Fibroblast of upper back skin (primary cell): ENCODE results near the gene RNF149.
A peak's percentile ranks its signal among the peaks of the same experiment; 100 is the strongest.
"Not testable (repeated sequence)": the region's sequence is repeated elsewhere in the genome, so short reads cannot be mapped to it uniquely, and the experiment has no call there.

Experiments
- DNase-seq: peaks from one replicate; pipeline ENCODE4 v3.0.0-alpha.2; 2013

Gene RNF149

DNA sequence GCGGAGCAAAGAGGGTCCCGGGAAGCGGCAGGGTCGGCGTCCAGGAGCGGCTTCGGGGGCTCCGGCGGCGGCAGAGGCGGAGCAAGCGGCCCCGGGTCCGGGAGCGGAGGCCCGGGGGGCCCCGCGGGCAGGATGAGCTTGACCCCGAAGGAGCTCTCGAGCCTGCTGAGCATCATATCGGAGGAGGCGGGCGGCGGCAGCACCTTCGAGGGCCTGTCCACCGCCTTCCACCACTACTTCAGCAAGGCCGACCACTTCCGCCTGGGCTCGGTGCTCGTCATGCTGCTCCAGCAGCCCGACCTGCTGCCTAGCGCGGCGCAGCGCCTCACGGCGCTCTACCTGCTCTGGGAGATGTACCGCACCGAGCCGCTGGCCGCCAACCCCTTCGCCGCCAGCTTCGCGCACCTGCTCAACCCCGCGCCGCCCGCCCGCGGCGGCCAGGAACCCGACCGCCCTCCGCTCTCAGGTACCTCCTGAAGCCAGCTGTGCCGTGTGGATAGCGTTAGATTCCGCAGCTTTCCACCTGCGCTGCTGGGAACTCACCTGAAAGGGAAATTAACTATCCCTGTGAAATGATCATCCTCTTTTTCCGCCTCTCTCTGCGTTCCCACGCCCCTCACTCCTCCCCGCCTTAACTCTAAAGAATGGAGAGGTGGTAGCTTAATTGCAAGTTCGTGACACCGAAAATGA is 55.3 kb downstream of the RNF149 start:
- peak; percentile 43 for DNase-seq

DNA sequence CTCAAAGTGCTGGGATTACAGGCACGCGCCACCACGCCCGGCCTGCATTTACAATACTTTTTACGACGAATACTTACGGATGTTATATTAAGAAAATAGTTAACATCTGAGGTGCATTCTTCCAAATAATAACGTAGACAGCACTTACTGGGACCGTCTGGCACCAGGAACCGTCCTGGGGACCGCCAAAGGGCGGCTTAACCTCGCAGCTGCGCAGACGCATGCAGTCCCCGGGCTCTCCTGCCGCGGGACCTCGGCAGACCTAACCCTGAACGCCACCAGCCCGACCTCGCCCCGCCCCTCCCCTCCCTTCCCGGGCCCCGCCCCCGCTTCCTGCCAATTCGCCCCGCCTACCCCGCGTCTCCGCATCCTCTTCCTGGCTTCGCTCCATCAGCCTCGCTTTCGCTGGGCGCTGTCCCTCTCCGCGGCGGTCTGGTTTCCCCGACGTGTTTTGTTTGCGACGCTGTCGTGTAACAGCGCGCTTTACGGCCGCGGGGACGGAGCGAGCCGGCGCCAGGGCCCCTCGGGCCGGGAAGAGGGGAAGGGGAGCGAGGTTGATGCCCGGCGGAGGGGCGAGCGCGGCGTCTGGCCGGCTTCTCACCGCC is 56.0 kb downstream of the RNF149 start, which contains the start of gene CNOT11:
CNOT11 (plus strand) TSS at position 479 of the 605 bp plus-strand sequence; CDS start at position 558, 79 bp downstream.
- DNase-seq, result peak; percentile 98

DNA sequence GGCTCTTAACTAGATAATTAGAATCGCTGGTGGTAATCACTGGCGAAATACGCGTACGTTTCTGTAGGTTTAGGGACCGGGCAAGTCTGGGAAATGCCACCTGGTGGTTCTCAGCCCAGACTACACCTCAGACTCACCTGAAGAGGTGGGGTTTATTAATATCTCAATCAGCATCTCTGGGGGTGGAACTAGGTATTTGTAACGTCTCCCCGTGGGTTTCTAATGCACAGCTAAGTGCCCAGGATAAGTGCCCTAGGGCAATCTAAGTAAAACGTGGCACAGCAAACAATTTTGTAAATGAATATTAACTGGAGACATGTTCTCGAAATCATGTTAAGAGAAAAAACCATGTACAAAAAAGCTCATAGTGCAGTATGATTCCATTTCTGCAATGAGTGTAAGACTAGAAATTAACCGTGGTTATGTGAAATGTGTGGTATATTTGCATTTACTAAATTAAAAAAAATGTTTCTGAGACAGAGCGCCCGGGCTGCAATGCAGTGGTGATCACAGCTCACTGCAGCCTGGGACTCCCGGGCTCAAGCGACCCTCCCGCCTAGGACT is 56.6 kb downstream of the RNF149 start:
- DNase-seq, result no peak

DNA sequence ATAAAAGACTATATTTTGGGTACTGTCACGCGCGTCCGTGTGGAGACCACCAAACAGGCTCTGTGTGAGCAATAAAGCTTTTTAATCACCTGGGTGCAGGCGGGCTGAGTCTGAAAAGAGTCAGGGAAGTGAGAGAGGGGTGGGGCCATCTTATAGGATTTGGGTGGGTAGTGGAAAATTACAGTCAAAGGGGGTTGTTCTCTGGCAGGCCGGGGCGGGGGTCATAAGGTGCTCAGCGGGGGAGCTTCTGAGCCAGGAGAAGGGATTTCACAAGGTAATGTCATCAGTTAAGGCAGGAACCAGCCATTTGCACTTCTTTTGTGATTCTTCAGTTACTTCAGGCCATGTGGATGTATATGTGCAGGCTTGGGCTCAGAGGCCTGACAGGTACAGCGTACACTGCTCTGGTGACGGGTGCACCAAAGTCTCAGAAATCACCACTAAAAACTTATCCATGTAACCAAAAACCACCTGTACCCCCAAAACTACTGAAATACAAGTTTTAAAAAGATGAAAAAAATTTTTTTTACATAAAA is 57.2 kb downstream of the RNF149 start:
- DNase-seq, result not testable (repeated sequence)

DNA sequence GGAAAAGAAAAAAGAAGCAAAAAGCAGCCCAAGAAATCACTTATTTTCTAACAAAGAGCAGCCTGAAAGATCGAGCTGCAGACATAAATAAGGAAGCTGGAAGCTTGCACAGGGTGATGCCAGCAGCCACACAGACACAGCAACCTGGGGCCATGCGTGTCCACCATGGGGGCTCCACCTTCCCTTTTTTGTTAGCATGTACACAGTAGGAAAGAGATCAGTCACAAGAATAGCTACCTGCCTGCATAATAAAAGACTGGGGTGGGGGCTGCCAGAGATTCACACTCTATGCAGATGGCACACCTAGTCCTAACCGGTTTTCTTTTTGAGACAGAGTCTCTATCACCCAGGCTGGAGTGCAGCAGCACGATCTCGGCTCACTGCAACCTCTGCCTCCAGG is 58.7 kb downstream of the RNF149 start:
- DNase-seq, result no peak

DNA sequence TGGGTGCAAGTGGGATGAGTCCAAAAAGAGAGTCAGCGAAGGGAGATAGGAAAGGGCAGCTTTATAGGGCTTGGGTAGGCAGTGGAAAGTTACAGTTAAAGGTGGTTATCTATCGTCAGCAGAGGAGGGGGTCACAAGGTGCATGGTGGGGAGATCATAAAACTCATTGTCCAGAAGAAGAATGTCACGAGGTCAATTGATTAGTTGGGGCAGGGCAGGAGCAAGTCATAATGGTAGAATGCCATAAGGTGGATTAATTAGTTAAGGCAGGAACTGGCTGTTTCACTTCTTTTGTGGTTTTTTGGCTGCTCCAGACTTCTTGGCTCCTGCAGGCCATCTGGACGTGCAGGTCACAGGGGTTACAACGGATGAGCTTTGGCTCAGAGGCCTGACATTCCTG is 59.7 kb downstream of the RNF149 start:
- not testable (repeated sequence) for DNase-seq

DNA sequence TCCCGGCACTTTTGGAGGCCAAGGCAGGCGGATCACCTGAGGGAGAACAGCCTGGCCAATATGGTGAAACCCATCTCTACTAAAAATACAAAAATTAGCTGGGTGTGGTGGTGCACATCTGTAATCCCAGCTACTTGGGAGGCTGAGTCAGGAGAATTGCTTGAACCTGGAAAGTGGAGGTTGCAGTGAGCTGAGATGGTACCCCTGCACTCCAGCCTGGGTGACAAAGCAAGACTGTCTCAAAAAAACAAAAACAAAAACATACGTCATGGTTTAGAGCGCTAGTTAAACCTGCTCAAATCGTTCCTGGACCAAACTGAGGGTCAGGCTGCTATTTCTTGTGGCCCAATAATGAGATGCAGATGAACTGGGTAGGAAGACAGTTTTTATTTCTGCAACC is 63.0 kb downstream of the RNF149 start:
- not testable (repeated sequence) for DNase-seq

DNA sequence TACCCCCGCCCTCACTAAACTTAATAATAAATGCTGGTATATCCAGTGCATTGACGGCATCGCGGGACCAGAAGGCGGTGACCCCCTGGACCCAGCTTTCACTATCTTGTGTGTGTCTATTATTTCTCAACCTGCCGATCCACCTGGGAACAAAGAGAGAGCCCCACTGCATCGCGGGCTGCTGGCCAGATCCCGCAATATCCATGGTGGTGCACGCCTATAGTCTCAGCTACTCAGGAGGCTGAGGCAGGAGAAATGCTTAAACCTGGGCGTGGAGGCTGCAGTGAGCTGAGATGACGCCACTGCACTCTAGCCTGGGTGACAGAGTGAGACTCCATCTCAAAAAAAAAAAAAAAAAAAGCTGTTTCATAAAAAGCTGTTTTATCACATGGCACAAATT is 63.6 kb downstream of the RNF149 start:
- not testable (repeated sequence) for DNase-seq

DNA sequence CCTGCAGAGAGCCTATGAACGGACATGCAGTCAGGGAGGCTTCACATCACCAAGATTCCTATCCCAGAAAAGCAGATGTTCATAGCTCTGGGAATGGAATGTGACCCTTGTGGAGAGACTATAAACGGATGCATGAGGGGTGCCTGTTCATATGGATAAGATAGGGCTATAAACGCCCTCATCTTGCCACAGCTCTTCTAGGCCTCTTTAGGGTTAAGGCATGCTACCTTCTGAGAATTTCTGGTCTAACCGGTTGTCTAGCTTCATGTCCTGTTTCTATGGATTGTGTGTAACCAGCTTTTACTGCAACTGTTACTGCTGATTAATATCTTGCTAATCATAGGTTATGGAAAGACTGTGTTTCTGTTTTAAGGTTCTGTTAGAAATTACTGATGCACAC is 64.1 kb downstream of the RNF149 start:
- not testable (repeated sequence) for DNase-seq

DNA sequence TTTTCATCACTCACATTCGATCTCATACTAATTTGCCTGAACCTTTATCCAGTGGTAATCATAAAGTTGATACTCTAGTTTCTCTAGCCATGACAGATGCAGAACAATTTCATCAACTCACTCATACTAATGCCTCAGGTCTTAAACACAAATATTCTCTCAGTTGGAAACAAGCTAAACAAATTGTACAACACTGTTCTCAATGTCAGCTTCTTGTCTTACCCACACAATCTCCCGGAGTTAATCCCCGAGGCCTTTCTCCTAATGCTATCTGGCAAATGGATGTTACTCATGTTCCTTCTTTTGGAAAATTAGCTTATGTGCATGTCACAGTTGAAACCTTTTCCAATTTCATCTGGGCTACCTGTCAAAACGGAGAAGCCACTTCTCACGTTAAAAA is 67.3 kb downstream of the RNF149 start:
- no peak for DNase-seq

DNA sequence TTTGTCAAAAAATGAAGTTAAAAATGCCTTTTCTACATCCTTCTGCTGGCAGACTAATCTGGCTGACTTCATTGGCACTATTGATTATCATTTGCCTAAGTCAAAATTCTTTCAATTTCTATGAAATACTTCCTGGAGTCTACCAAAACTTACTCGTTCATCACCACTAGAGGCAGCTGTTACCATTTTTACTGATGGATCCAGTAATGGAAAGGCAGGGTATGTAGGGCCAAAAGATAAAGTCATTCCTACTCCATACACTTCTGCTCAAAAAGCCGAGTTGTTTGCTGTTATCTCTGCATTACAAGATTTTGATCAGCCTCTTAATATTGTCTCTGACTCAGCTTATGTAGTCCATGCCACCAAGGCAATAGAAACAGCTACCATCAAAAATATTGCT is 67.8 kb downstream of the RNF149 start:
- DNase-seq, result not testable (repeated sequence)

DNA sequence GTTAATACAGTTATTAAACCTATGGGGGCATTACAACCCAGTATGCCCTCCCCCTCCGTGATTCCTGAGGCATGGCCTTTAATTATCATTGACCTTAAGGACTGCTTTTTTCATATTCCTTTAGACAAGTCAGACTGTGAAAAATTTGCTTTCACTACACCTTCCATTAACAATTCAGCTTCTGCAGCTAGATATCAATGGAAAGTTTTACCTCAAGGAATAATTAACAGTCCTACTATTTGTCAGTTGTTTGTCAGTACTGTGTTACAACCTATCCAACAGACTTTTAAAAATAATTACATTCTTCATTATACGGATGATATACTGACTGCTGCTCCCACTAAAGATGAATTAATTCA is 68.8 kb downstream of the RNF149 start:
- DNase-seq, result not testable (repeated sequence)

DNA sequence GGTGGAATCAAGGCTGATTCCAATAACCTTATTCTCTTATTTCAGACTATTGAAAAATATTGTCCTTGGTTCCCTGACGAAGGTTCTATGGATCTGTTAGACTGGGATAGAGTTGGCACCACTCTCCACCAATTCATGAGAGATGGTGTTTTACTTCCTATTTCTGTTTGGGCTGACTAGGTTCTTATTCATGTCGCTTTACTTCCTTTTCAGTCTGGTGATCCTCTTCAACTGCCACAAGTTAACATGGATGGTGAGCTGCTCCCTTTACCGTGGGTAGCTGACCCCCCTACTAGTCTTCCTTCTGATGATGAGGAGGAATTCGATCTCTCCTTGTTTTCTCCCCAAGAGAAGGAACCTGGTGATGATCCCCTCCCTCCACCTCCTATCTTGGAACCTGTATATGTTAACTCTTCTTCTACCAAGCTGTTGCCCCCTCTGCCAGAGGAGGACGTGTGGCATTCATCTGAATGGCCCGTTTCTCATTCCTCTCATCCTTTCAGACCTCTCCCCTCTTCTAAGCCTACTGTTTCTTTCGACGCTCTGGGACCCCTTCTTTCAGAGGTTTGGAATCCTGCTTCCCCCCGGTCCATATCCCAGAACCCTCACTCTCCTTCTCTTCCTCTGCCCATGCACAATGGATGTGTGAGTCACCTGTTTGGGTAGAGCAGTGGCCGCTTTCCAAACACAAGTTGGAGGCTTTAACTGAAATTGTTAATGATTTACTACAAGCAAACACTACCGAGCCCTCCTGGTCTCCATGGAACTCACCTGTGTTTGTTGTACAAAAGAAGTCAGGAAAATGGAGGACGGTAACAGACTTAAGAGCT is 69.4 kb downstream of the RNF149 start:
- no peak for DNase-seq

DNA sequence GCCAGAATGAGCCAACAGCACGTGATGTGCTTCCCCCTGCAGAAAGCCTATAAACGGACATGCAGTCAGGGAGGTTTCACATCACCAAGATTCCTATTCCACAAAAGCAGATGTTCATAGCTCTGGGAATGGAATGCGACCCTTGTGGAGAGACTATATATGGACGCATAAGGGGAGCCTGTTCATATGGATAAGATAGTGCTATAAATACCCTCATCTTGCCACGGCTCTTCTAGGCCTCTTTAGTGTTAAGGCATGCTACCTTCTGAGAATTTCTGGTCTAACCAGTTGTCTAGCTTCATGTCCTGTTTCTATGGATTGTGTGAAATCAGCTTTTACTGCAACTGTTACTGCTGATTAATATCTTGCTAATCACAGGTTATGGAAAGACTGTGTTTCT is 70.6 kb downstream of the RNF149 start:
- peak; percentile 57 for DNase-seq

DNA sequence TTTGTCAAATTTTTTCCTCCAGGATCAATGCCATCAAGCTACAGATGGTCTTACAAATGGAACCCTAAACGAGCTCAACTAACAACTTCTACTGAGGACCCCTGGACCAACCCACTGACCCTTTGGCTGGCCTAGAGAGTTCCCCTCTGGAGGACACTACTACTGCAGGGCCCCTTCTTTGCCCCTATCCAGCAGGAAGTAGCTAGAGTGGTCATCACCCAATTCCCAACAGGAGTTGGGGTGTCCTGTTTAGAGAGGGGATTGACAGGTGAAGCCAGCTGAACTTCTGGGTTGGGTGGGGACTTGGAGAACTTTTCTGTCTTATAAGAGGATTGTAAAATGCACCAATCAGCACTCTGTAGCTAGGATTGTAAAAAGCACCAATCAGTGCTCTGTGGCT is 72.5 kb downstream of the RNF149 start:
- not testable (repeated sequence) for DNase-seq

DNA sequence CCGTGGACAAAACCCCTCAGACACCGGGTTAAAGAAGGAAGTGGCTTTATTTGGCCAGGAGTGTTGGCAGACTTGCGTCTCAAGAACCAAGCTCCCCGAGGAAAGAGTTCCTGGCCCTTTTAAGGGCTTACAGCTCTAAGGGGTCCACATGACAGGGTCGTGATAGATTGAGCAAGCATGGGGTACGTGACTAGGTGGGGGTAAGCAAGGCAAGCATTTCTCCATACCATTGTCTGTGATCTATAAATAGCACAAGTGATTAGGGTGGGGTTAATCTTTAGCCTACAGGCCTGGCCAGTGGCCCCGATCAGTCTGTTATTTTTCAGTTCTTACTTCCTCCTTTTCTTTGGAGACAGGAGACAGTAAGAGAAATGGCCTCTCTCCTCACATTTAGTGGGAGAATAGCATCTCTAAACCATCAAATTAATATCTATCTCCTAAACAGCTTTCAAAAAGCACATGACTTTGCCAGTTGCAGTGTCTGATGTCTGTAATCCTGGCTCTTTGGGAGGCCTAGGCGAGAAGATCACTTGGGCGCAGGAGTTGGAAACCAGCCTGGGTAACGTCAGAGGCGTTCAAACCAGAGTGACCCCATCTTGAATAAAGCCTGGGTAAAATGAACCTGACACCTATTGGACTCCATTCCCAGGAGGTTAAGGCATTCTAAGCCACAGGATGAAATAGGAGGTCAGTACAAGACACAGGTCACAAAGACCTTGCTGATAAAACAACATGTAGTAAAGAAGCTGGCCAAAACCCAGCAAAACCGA is 74.1 kb downstream of the RNF149 start:
- no peak for DNase-seq

DNA sequence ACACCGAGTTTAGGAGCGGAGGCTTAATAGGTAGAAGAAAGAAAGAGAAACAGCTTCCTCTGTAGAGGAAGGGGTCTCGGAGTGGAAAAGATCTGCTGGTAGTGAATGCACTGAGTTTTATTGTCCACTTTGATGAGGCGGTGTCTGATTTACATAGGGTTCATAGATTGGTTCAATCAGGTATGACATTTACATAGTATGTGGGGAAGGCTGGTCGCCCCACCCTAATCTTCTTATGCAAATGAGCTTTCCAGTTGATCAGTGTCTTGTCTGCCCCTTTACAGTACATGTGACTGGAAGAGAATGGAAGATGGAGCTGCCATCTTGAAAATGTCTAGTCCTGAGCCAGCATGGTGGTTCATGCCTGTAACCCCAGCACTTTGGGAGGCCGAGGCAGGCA is 75.7 kb downstream of the RNF149 start:
- DNase-seq, result no peak

DNA sequence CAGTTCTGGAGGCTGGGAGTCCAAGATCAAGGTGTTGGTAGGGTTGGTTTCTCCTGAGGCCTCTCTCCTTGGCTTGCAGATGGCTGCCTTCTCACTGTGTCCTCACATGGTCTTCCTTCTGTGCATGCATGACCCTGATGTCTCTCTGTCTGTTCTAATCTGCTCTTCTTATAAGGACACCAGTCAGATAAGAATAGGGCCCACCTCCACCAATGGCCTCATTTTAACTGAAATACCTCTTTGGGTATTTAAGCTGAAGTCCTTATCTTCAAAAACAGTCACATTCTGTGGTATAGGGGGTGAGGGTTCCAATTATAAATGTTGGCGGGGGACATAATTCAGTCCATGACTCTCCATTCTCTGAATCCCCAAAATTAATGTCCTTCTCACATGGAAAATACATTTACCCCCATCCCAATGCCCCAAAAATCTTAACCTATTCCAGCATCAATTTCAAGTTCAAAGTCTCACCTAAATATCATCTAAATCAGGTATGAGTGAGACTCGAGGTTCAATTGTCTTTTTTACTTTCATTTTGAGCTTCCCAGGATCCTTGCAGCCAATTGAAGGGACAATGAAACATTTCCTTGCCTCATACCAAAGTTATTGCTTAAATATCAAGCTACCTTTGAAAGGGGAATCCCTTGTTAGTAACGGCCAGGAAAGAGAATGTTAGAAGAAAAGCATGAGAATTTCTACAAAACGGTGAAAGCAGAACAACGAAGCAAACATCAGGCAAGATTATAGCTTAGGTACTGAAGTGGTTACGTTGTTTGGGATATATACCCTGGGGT is 76.4 kb downstream of the RNF149 start:
- DNase-seq, result no peak

DNA sequence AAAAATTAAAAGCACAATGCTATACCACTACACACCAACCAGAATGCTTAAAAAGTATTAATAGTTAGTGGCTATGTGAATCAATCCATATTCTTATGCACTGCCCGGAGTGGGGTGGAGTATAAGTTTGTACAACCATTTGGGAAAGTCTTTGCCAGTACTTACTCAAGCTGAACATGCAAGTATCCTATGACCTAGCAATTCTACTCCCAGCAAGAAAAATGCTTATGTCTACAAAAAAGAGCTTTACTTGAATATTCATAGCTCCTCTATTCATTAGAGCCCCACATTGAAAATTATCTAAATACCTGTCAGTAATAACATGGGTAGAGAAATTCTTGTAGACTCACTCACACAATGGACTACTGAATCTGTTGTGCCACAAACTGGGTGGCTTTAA is 77.3 kb downstream of the RNF149 start:
- no peak for DNase-seq

DNA sequence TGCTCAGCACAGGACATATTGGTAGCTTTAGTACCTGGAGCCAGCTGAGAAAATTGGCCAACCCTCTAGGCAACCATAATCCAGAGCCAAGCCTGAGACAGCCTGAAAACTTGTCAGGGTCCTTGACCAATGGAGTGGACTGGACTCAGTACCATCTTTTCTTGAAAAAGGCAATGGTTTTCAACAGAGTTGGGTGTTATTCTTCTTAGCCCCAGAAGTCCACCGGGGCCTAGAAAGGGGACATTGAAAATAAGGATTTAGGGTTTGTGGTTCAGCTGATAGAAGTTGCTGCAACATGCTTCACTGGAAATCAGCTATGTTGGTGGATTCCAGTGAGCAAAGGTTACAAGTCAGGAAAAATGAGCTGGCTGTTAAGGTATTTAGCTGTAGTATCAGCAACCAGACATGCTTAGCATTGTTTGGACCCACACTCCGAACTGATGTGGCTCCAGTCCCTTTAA is 77.9 kb downstream of the RNF149 start:
- peak; percentile 37 for DNase-seq
